GM18498 (cell line): Measurements from ENCODE around the gene MMP14.
A peak's percentile ranks its signal among the peaks of the same experiment; 100 is the strongest.
"Not testable (repeated sequence)": the region's sequence is repeated elsewhere in the genome, so short reads cannot be mapped to it uniquely, and the experiment has no call there.

Source experiments
- ATAC-seq: cut with Tn5 transposase; IDR thresholded peaks from one replicate; pipeline ENCODE4 v1.9.1; 2021; ENCODE audit warnings: mild to moderate bottlenecking, moderate library complexity; ENCODE audit not compliant: unreplicated experiment

Gene MMP14

GRCh38 chr14:22814373-22814772, 22.0 kb upstream of the MMP14 start:
- no peak for ATAC-seq

- ATAC-seq: no peak
Measured at GRCh38 chr14:22814941-22815713, 21.3 kb upstream of the MMP14 start, which contains the start of gene SLC7A7. TSS of gene SLC7A7 (minus strand) at chr14:22815435. CDS start at chr14:22813398, 2,037 bp downstream.

- no peak for ATAC-seq
Measured at GRCh38 chr14:22819151-22819988, 17.0 kb upstream of the MMP14 start.

GRCh38 chr14:22820731-22821130, 15.7 kb upstream of the MMP14 start:
- ATAC-seq: no peak

- ATAC-seq: no peak
Measured at GRCh38 chr14:22821193-22822015, 15.0 kb upstream of the MMP14 start.

- no peak for ATAC-seq
Measured at GRCh38 chr14:22822016-22822570, 14.3 kb upstream of the MMP14 start.

GRCh38 chr14:22822571-22823098, 13.8 kb upstream of the MMP14 start:
- ATAC-seq: peak; percentile 63

- ATAC-seq: no peak
Measured at GRCh38 chr14:22824711-22825359, 11.6 kb upstream of the MMP14 start.

- ATAC-seq: not testable (repeated sequence)
Measured at GRCh38 chr14:22829076-22829660, 7.2 kb upstream of the MMP14 start.

GRCh38 chr14:22829661-22830442, 6.5 kb upstream of the MMP14 start, which contains the start of gene MRPL52:
TSS of gene MRPL52 (plus strand) at chr14:22829887. CDS start at chr14:22829913, 26 bp downstream.
- ATAC-seq: peak; percentile 90

GRCh38 chr14:22830443-22831010, 5.9 kb upstream of the MMP14 start:
- no peak for ATAC-seq

- no peak for ATAC-seq
Measured at GRCh38 chr14:22835505-22835904, 880 bp upstream of the MMP14 start.

GRCh38 chr14:22837114-22837749, 847 bp downstream of the MMP14 start:
- ATAC-seq: no peak

GRCh38 chr14:22837750-22838538, 1.6 kb downstream of the MMP14 start:
- no peak for ATAC-seq

- no peak for ATAC-seq
Measured at GRCh38 chr14:22838631-22839041, 2.3 kb downstream of the MMP14 start.

GRCh38 chr14:22839159-22839779, 2.9 kb downstream of the MMP14 start:
- ATAC-seq: no peak

- no peak for ATAC-seq
Measured at GRCh38 chr14:22841311-22841710, 4.9 kb downstream of the MMP14 start.
